ENCODE data around the gene VAMP8. TPM values are rescaled to one million over a fixed set of nuclear protein-coding genes. Genes with fewer than 3 reads are reported as not detected.

The VAMP8 gene
- total RNA-seq, 1 donor from 2014 or later, result 0.52 TPM

- no peak for DNase-seq (ENCODE audit: low spot score)
- Histone ChIP-seq H3K27me3 (peaks cover 25% of the 10 kb centered on the region), H3K27ac (no peak overlapping the region), H3K36me3 (no peaks in the 10 kb centered on the region), H4K20me1 (ENCODE audit: low read depth) (peaks cover 10% of the 10 kb centered on the region), H3K4me3 (no peak overlapping the region), H2AFZ (replicated peaks) (no peak overlapping the region), H3K9ac (no peak overlapping the region), H3K9me3 (ENCODE audit: low read depth) (no peaks in the 10 kb centered on the region), H3K4me2 (no peak overlapping the region), H3F3A (ENCODE audit: low read depth) (no peaks in the 10 kb centered on the region), H3K79me2 (ENCODE audit: low read depth) (peaks cover 25% of the 10 kb centered on the region), H3K4me1 (peaks cover 6% of the 10 kb centered on the region)
- H3K27ac Mint-ChIP-seq, result no peak overlapping the region
- peaks cover 48% of the 10 kb centered on the region for H3K4me1 Mint-ChIP-seq
- no peaks in the 10 kb centered on the region for H3K9me3 Mint-ChIP-seq
- peaks cover 2% of the 10 kb centered on the region for H3K27me3 Mint-ChIP-seq (ENCODE audit: insufficient read depth, low read depth)
- peak overlapping the region; percentile 41 for H3K4me3 Mint-ChIP-seq
- H3K36me3 Mint-ChIP-seq, result no peaks in the 10 kb centered on the region
- no peak for TF ChIP-seq EZH2 (IDR thresholded peaks at IDR 0.05)
Measured at GRCh38 chr2:85593023-85593422, 15.6 kb downstream of the VAMP8 start.

GRCh38 chr2:85594715-85595300 is 17.4 kb downstream of the VAMP8 start:
- Histone ChIP-seq H2AFZ (replicated peaks) (peak overlapping the region; percentile 75), H3K4me3 (peak overlapping the region; percentile 76), H3K36me3 (no peaks in the 10 kb centered on the region), H3K4me2 (peak overlapping the region; percentile 87), H3K9ac (peak overlapping the region; percentile 72), H4K20me1 (ENCODE audit: low read depth) (peaks cover 10% of the 10 kb centered on the region), H3F3A (ENCODE audit: low read depth) (no peaks in the 10 kb centered on the region), H3K79me2 (ENCODE audit: low read depth) (peaks cover 25% of the 10 kb centered on the region), H3K4me1 (peaks cover 6% of the 10 kb centered on the region), H3K27ac (no peak overlapping the region), H3K9me3 (ENCODE audit: low read depth) (no peaks in the 10 kb centered on the region), H3K27me3 (peaks cover 7% of the 10 kb centered on the region)
- Mint-ChIP-seq H3K9me3 (no peaks in the 10 kb centered on the region), H3K4me3 (peak overlapping the region; percentile 97), H3K27me3 (ENCODE audit: insufficient read depth, low read depth) (peaks cover 3% of the 10 kb centered on the region), H3K27ac (peak overlapping the region; percentile 76), H3K4me1 (peaks cover 41% of the 10 kb centered on the region), H3K36me3 (no peaks in the 10 kb centered on the region)
- no peak for DNase-seq (ENCODE audit: low spot score)
- TF ChIP-seq, protein P1, sequence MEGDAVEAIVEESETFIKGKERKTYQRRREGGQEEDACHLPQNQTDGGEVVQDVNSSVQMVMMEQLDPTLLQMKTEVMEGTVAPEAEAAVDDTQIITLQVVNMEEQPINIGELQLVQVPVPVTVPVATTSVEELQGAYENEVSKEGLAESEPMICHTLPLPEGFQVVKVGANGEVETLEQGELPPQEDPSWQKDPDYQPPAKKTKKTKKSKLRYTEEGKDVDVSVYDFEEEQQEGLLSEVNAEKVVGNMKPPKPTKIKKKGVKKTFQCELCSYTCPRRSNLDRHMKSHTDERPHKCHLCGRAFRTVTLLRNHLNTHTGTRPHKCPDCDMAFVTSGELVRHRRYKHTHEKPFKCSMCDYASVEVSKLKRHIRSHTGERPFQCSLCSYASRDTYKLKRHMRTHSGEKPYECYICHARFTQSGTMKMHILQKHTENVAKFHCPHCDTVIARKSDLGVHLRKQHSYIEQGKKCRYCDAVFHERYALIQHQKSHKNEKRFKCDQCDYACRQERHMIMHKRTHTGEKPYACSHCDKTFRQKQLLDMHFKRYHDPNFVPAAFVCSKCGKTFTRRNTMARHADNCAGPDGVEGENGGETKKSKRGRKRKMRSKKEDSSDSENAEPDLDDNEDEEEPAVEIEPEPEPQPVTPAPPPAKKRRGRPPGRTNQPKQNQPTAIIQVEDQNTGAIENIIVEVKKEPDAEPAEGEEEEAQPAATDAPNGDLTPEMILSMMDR (IDR thresholded peaks at IDR 0.05), result no peak
- no peak for TF ChIP-seq EZH2phosphoT487 (IDR thresholded peaks at IDR 0.05)
- TF ChIP-seq EZH2 (IDR thresholded peaks at IDR 0.05), result no peak

- peak within 1 kb of the TSS; percentile 72 for H3K9ac ChIP-seq
- H3K79me2 ChIP-seq (ENCODE audit: low read depth), result peaks cover 25% of the 10 kb centered on the region
- peaks cover under 1% of the 10 kb centered on the region for H3F3A ChIP-seq (ENCODE audit: low read depth)
- H3K4me3 ChIP-seq, result peak within 1 kb of the TSS; percentile 76
- peaks cover 10% of the 10 kb centered on the region for H4K20me1 ChIP-seq (ENCODE audit: low read depth)
- peak within 1 kb of the TSS; percentile 76 for H3K27ac Mint-ChIP-seq
- H3K27me3 Mint-ChIP-seq (ENCODE audit: insufficient read depth, low read depth), result peaks cover 3% of the 10 kb centered on the region
- no peaks in the 10 kb centered on the region for H3K36me3 ChIP-seq
- no peaks in the 10 kb centered on the region for H3K36me3 Mint-ChIP-seq
- no peaks in the 10 kb centered on the region for H3K9me3 ChIP-seq (ENCODE audit: low read depth)
- peak within 1 kb of the TSS; percentile 97 for H3K4me3 Mint-ChIP-seq
- peaks cover 34% of the 10 kb centered on the region for H3K4me1 Mint-ChIP-seq
- peaks cover 6% of the 10 kb centered on the region for H3K4me1 ChIP-seq
- H3K4me2 ChIP-seq, result peak within 1 kb of the TSS; percentile 87
- TF ChIP-seq EZH2phosphoT487 (IDR thresholded peaks at IDR 0.05) (no peak), EZH2 (IDR thresholded peaks at IDR 0.05) (no peak)
- TF ChIP-seq, protein P1 (IDR thresholded peaks at IDR 0.05), result no peak
- H2AFZ ChIP-seq (replicated peaks), result peak within 1 kb of the TSS; percentile 75
- DNase-seq (ENCODE audit: low spot score), result peak; percentile 98
- H3K27ac ChIP-seq, result no peak within 1 kb of the TSS
- H3K27me3 ChIP-seq, result peaks cover under 1% of the 10 kb centered on the region
- H3K9me3 Mint-ChIP-seq, result no peaks in the 10 kb centered on the region
Measured at GRCh38 chr2:85595301-85596025, 18.1 kb downstream of the VAMP8 start, which contains the start of gene RNF181. RNF181 (plus strand) TSS chr2:85595745; CDS start chr2:85595764, 19 bp downstream.

DNA sequence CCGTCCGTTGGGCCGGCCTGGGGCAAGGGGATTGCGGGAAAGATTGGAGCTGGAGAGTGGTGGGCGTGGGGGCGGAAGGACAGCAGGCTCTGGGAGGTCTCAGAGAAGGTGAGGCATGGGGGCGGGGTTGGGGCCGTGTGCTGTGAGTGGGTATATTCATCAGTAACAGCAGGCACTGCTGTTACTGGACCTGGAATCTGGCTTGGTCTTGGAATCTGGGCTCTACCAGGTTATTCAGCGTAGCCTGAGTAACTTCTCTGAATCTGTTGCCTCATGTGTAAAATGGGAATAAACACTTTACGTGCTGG is 18.6 kb downstream of the VAMP8 start:
- Histone ChIP-seq H3F3A (ENCODE audit: low read depth) (peaks cover 3% of the 10 kb centered on the region), H3K79me2 (ENCODE audit: low read depth) (peaks cover 25% of the 10 kb centered on the region), H4K20me1 (ENCODE audit: low read depth) (peaks cover 10% of the 10 kb centered on the region), H3K4me1 (peaks cover 6% of the 10 kb centered on the region), H3K36me3 (no peaks in the 10 kb centered on the region), H3K4me2 (peak overlapping the region; percentile 87), H3K4me3 (peak overlapping the region; percentile 76), H2AFZ (replicated peaks) (peak overlapping the region; percentile 47), H3K9ac (peak overlapping the region; percentile 65), H3K27ac (no peak overlapping the region), H3K27me3 (no peaks in the 10 kb centered on the region), H3K9me3 (ENCODE audit: low read depth) (no peaks in the 10 kb centered on the region)
- Mint-ChIP-seq H3K27ac (peak overlapping the region; percentile 76), H3K9me3 (no peaks in the 10 kb centered on the region), H3K4me3 (peak overlapping the region; percentile 97), H3K36me3 (no peaks in the 10 kb centered on the region), H3K4me1 (peaks cover 34% of the 10 kb centered on the region), H3K27me3 (ENCODE audit: insufficient read depth, low read depth) (peaks cover 4% of the 10 kb centered on the region)
- TF ChIP-seq, protein P1 (IDR thresholded peaks at IDR 0.05), result no peak
- TF ChIP-seq EZH2 (IDR thresholded peaks at IDR 0.05) (no peak), EZH2phosphoT487 (IDR thresholded peaks at IDR 0.05) (no peak)
- no peak for DNase-seq (ENCODE audit: low spot score)

Measured in neural progenitor cell (in vitro differentiated cells).